Natural killer cell (primary cell): ENCODE results near the gene OR2T10. TPM values are rescaled to one million over a fixed set of nuclear protein-coding genes. Genes with fewer than 3 reads are reported as not detected.

Source experiments
- ATAC-seq, 3 donors: fragments of 150-1000 bp in 2 of 3; fragments of 200-7000 bp in 1 of 3; cut with Tn5 transposase; 1 replicate in 1 of 3; 2 replicates in 2 of 3; pipeline ENCODE4 v1.10.0; 2021; ENCODE audit warnings: mild to moderate bottlenecking in 2 of 3, moderate library complexity in 2 of 3
- DNase-seq, 2 donors: peaks; one replicate each; pipeline versions ENCODE4 v3.0.0 to v3.0.0-alpha.2; 2013 to 2021; ENCODE audit warnings: mixed read lengths in 1 of 2
- H3K27ac ChIP-seq: one replicate; pipeline ENCODE4 v1.5.1; 2013; ENCODE audit warnings: mild to moderate bottlenecking, low read length
- H3K27me3 ChIP-seq: one replicate; pipeline ENCODE4 v1.6.1; 2013; ENCODE audit warnings: low read length; ENCODE audit not compliant: control insufficient read depth, insufficient read depth
- H3K36me3 ChIP-seq: one replicate; pipeline ENCODE4 v1.6.1; 2013; ENCODE audit warnings: low read length; ENCODE audit not compliant: control insufficient read depth, insufficient read depth
- H3K4me1 ChIP-seq: one replicate; pipeline ENCODE4 v1.6.1; 2013; ENCODE audit warnings: low read length; ENCODE audit not compliant: control insufficient read depth, insufficient read depth
- H3K4me3 ChIP-seq: one replicate; pipeline ENCODE4 v1.5.1; 2013; ENCODE audit warnings: low read length
- H3K9me3 ChIP-seq: one replicate; pipeline ENCODE4 v1.6.1; 2013; ENCODE audit warnings: low read length; ENCODE audit not compliant: control insufficient read depth, insufficient read depth
- H3K27ac Mint-ChIP-seq, 2 donors: one replicate each; pipeline ENCODE4 v1.8.0; 2022; ENCODE audit warnings: mild to moderate bottlenecking in 2 of 2, mixed read lengths in 2 of 2, moderate library complexity in 1 of 2
- H3K27me3 Mint-ChIP-seq, 2 donors: one replicate each; pipeline ENCODE4 v1.8.0; 2022; ENCODE audit warnings: low read depth in 2 of 2, mixed read lengths in 2 of 2
- H3K36me3 Mint-ChIP-seq: one replicate; pipeline ENCODE4 v1.8.0; 2022; ENCODE audit warnings: mixed read lengths
- H3K4me1 Mint-ChIP-seq, 2 donors: one replicate each; pipeline ENCODE4 v1.8.0; 2022; ENCODE audit warnings: mixed read lengths in 2 of 2
- H3K4me3 Mint-ChIP-seq: one replicate; pipeline ENCODE4 v1.8.0; 2022; ENCODE audit warnings: mild to moderate bottlenecking, moderate library complexity, mixed read lengths
- H3K9me3 Mint-ChIP-seq, 2 donors: one replicate each; pipeline ENCODE4 v1.8.0; 2022; ENCODE audit warnings: mixed read lengths in 2 of 2
- CTCF ChIP-seq: fragments of 200-600 bp; IDR thresholded peaks from one replicate; pipeline ENCODE4 v1.8.0; 2022; ENCODE audit warnings: antibody characterized with exemption
- WGBS: methylation state at CpG from one replicate; pipeline ENCODE4 v1.1.7; 2013; ENCODE audit warnings: missing lambda C conversion rate; ENCODE audit not compliant: insufficient coverage; 5-methylcytosine and 5-hydroxymethylcytosine counted together
- intact Hi-C: fragments of 100-400 bp; cut with micrococcal nuclease; formaldehyde crosslinking; loops from one replicate; pipeline ENCODE4 v1.14.2; 2022
- total RNA-seq, 4 donors: library from RNA; stranded (reverse); fragments of 120-200 nt in 1 of 4; gene quantifications; one replicate each; pipeline versions ENCODE4 v1.2.3 to v1.2.4, GENCODE V29; 2013 to 2022

Gene OR2T10
- total RNA-seq, 3 donors from 2014 or later (not counting 1 experiment from before 2014, with no cell fraction given) = not detected

GRCh38 chr1:248610301-248610700, 12.8 kb upstream of the OR2T10 start:
- no peak for ATAC-seq
- 42% methylated on average over 2 of the region's 3 CpGs for WGBS

GRCh38 chr1:248599396-248599795, 1.9 kb upstream of the OR2T10 start:
- no peak for TF ChIP-seq CTCF
- no peak overlapping the region for H3K4me3 Mint-ChIP-seq
- no peaks in the 10 kb centered on the region for H3K9me3 Mint-ChIP-seq
- Histone ChIP-seq H3K4me3 (no peak overlapping the region), H3K4me1 (no peaks in the 10 kb centered on the region), H3K27me3 (no peaks in the 10 kb centered on the region), H3K36me3 (no peaks in the 10 kb centered on the region), H3K27ac (no peak overlapping the region), H3K9me3 (no peaks in the 10 kb centered on the region)
- no peaks in the 10 kb centered on the region for H3K4me1 Mint-ChIP-seq
- intact Hi-C loops = no loop called here
- DNase-seq (no peak), ATAC-seq (no peak)
- peaks cover 0 to 7% of the 10 kb centered on the region in 2 donors for H3K27me3 Mint-ChIP-seq
- H3K36me3 Mint-ChIP-seq = no peaks in the 10 kb centered on the region
- 80% methylated on average over 8 of the region's 8 CpGs for WGBS
- no peak overlapping the region for H3K27ac Mint-ChIP-seq

More at GRCh38 chr1:248610301-248610700, 12.8 kb upstream of the OR2T10 start:
- Mint-ChIP-seq H3K27me3 (peaks cover 2 to 15% of the 10 kb centered on the region in 2 donors), H3K27ac (no peak overlapping the region), H3K36me3 (no peaks in the 10 kb centered on the region), H3K9me3 (no peaks in the 10 kb centered on the region), H3K4me1 (no peaks in the 10 kb centered on the region), H3K4me3 (no peak overlapping the region)
- Histone ChIP-seq H3K4me1 (no peaks in the 10 kb centered on the region), H3K4me3 (no peak overlapping the region), H3K27ac (no peak overlapping the region), H3K9me3 (no peaks in the 10 kb centered on the region), H3K36me3 (no peaks in the 10 kb centered on the region), H3K27me3 (no peaks in the 10 kb centered on the region)
- intact Hi-C loops = no loop called here
- no peak for DNase-seq
- TF ChIP-seq CTCF = no peak

GRCh38 chr1:248596615-248597014, 885 bp downstream of the OR2T10 start:
- Mint-ChIP-seq H3K9me3 (no peaks in the 10 kb centered on the region), H3K27ac (no peak overlapping the region), H3K4me1 (no peaks in the 10 kb centered on the region), H3K27me3 (no peaks in the 10 kb centered on the region), H3K36me3 (no peaks in the 10 kb centered on the region), H3K4me3 (no peak overlapping the region)
- intact Hi-C loops = no loop called here
- TF ChIP-seq CTCF = no peak
- H3K27ac ChIP-seq = no peak overlapping the region
- no peak for ATAC-seq
- no peak for DNase-seq
- H3K36me3 ChIP-seq = no peaks in the 10 kb centered on the region
- H3K4me1 ChIP-seq = no peaks in the 10 kb centered on the region
- no peaks in the 10 kb centered on the region for H3K27me3 ChIP-seq
- H3K4me3 ChIP-seq = no peak overlapping the region
- no peaks in the 10 kb centered on the region for H3K9me3 ChIP-seq
- WGBS = 95% methylated on average over 2 of the region's 2 CpGs

GRCh38 chr1:248593226-248593625, 4.3 kb downstream of the OR2T10 start:
- no peak for DNase-seq
- Histone ChIP-seq H3K4me1 (no peaks in the 10 kb centered on the region), H3K27ac (no peak overlapping the region), H3K36me3 (no peaks in the 10 kb centered on the region), H3K27me3 (no peaks in the 10 kb centered on the region), H3K4me3 (no peak overlapping the region), H3K9me3 (no peaks in the 10 kb centered on the region)
- no peak for ATAC-seq
- Mint-ChIP-seq H3K36me3 (no peaks in the 10 kb centered on the region), H3K9me3 (no peaks in the 10 kb centered on the region), H3K27me3 (no peaks in the 10 kb centered on the region), H3K4me1 (no peaks in the 10 kb centered on the region), H3K4me3 (no peak overlapping the region), H3K27ac (no peak overlapping the region)
- TF ChIP-seq CTCF = no peak
- intact Hi-C loops = no loop called here
- WGBS = 91% methylated on average over 5 of the region's 5 CpGs
